K562 (cell line): Measurements from ENCODE around the gene FBLN2. TPM values are rescaled to one million over a fixed set of nuclear protein-coding genes. Genes with fewer than 3 reads are reported as not detected.
A peak's percentile ranks its signal among the peaks of the same experiment; 100 is the strongest.

Experiments
- ARID2 ChIP-seq: fragments of 450-650 bp; IDR thresholded peaks from 2 replicates; pipeline ENCODE4 v1.6.1; 2017; ENCODE audit warnings: antibody characterized with exemption, mild to moderate bottlenecking
- ATF6 ChIP-seq: sonication (generic); formaldehyde crosslinking; IDR thresholded peaks from 2 replicates; pipeline ENCODE4 v1.4.0; 2020; ENCODE audit warnings: mild to moderate bottlenecking, missing genetic modification reagents
- ATF7 ChIP-seq: fragments of 450-650 bp; IDR thresholded peaks from 2 replicates; pipeline ENCODE4 v1.7.1; 2014; ENCODE audit warnings: mild to moderate bottlenecking, moderate library complexity
- BACH1 ChIP-seq: fragments of 200-800 bp; sonication (Bioruptor generic); IDR thresholded peaks from 2 replicates; pipeline ENCODE4 v1.6.1; 2016; ENCODE audit warnings: missing genetic modification characterization, missing compliant biosample characterization
- BCL6 ChIP-seq: fragments of 250-450 bp; sonication (Bioruptor Pico); IDR thresholded peaks from 2 replicates; pipeline ENCODE4 v1.4.0; 2020
- FOSL1 ChIP-seq: fragments of 200-800 bp; sonication (Bioruptor generic); conservative IDR thresholded peaks from 2 replicates; pipeline ENCODE4 v1.6.1; 2016; ENCODE audit warnings: missing genetic modification characterization, missing compliant biosample characterization
- HNRNPH1 ChIP-seq: fragments of 200-400 bp; formaldehyde crosslinking; optimal IDR thresholded peaks from 2 replicates; pipeline ENCODE3; 2017; ENCODE audit warnings: low read depth, mild to moderate bottlenecking, low read length, moderate library complexity
- HOMEZ ChIP-seq: fragments of 250-450 bp; sonication (Bioruptor Pico); IDR thresholded peaks from 2 replicates; pipeline ENCODE4 v1.4.0; 2020; ENCODE audit warnings: mild to moderate bottlenecking, moderate library complexity
- MCM2 ChIP-seq: fragments of 450-650 bp; IDR thresholded peaks from 2 replicates; pipeline ENCODE4 v1.6.1; 2017; ENCODE audit warnings: low read depth, mild to moderate bottlenecking
- MCM7 ChIP-seq, 2 experiments: fragments of 450-650 bp; IDR thresholded peaks; 2 replicates each; pipeline ENCODE4 v1.6.1; 2016 to 2018
- NFYB ChIP-seq: IDR thresholded peaks from 2 replicates; pipeline ENCODE4 v1.6.1; 2011; ENCODE audit warnings: mild to moderate bottlenecking, moderate library complexity; ENCODE audit not compliant: insufficient read length; ENCODE audit errors: extremely low read depth
- NONO ChIP-seq, 2 experiments: fragments of 200-400 bp in 1 of 2; fragments of 450-650 bp in 1 of 2; formaldehyde crosslinking in 1 of 2; IDR thresholded peaks; 2 replicates each; pipeline ENCODE4 v1.6.1; 2017; ENCODE audit warnings: low read depth in 2 of 2, mild to moderate bottlenecking in 2 of 2, moderate library complexity in 2 of 2, low read length in 1 of 2
- RBM25 ChIP-seq: fragments of 200-400 bp; formaldehyde crosslinking; IDR thresholded peaks from 2 replicates; pipeline ENCODE4 v1.6.1; 2018; ENCODE audit warnings: low read length, low read depth, moderate library complexity; ENCODE audit not compliant: severe bottlenecking
- RFX7 ChIP-seq: fragments of 250-450 bp; sonication (Bioruptor Pico); IDR thresholded peaks from 2 replicates; pipeline ENCODE4 v1.5.1; 2021; ENCODE audit warnings: mild to moderate bottlenecking
- SMAD1 ChIP-seq: fragments of 150-350 bp; IDR thresholded peaks from 2 replicates; pipeline ENCODE4 v1.6.1; 2014; ENCODE audit warnings: low read length, low read depth; ENCODE audit not compliant: partially characterized antibody
- SMARCA5 ChIP-seq: fragments of 450-650 bp; IDR thresholded peaks from 2 replicates; pipeline ENCODE4 v1.6.1; 2016
- SOX6 ChIP-seq: fragments of 450-650 bp; IDR thresholded peaks from 2 replicates; pipeline ENCODE4 v1.6.1; 2014; ENCODE audit warnings: mild to moderate bottlenecking
- STAG1 ChIP-seq: sonication (generic); formaldehyde crosslinking; IDR thresholded peaks from 2 replicates; pipeline ENCODE4 v1.5.0; 2020; ENCODE audit warnings: missing genetic modification reagents, borderline replicate concordance
- STAT5B ChIP-seq: fragments of 250-450 bp; sonication (Bioruptor Pico); IDR thresholded peaks from 2 replicates; pipeline ENCODE4 v1.8.0; 2021; ENCODE audit warnings: mild to moderate bottlenecking, inconsistent platforms
- TARDBP ChIP-seq: fragments of 450-650 bp; IDR thresholded peaks from 2 replicates; pipeline ENCODE4 v1.6.1; 2016
- TRIM24 ChIP-seq, 2 experiments: fragments of 450-650 bp; IDR thresholded peaks; 2 replicates each; pipeline ENCODE4 v1.6.1; 2016
- ZBTB33 ChIP-seq: sonication (generic); formaldehyde crosslinking; IDR thresholded peaks from 2 replicates; pipeline ENCODE4 v1.8.1; 2023; ENCODE audit warnings: mild to moderate bottlenecking, missing genetic modification reagents
- ZNF175 ChIP-seq: fragments of 200-800 bp; sonication (Bioruptor generic); IDR thresholded peaks from 2 replicates; pipeline ENCODE4 v1.6.1; 2016; ENCODE audit warnings: low read depth, mild to moderate bottlenecking, missing genetic modification characterization, missing compliant biosample characterization
- ZNF316 ChIP-seq: fragments of 450-650 bp; IDR thresholded peaks from 2 replicates; pipeline ENCODE4 v1.6.1; 2016
- ZNF644 ChIP-seq: fragments of 200-800 bp; sonication (Bioruptor generic); IDR thresholded peaks from 2 replicates; pipeline ENCODE4 v1.6.1; 2016; ENCODE audit warnings: low read depth, missing genetic modification characterization, missing compliant biosample characterization
- polyA plus RNA-seq, 8 experiments: library from polyadenylated mRNA; depleted of rRNA in 4 of 8; stranded (reverse) in 5 of 8; unstranded in 3 of 8; fragments of >200 nt; fragmentation: Nextera tagmentation in 2 of 8; fragmentation: Illumina TruSeq in 1 of 8; extraction: Ambion mirVana in 2 of 8; extraction: Trizol in 1 of 8; gene quantifications; 2 replicates each; pipeline versions ENCODE4 v1.2.1 to v1.2.3, GENCODE V29; 2011 to 2014; ENCODE audit warnings: inconsistent platforms in 1 of 8, missing spikeins in 1 of 8
- total RNA-seq, 7 experiments: library from RNA; depleted of rRNA in 6 of 7; stranded (reverse); fragments of >200 nt in 6 of 7; fragmentation: Illumina TruSeq in 2 of 7; extraction: Trizol in 2 of 7; gene quantifications; 2 replicates each; pipeline versions ENCODE4 v1.2.1 to v1.2.3, GENCODE V29; 2011 to 2021; ENCODE audit warnings: low replicate concordance in 1 of 7

The FBLN2 gene
- total and polyA plus RNA-seq, 9 of the 15 experiments (the other 6 are each of a cell fraction or from before 2014, with no cell fraction given), result 0.03 to 0.10 (median 0.04) TPM; not detected in 6

GRCh38 chr3:13537909-13538296 lies 11.0 kb upstream of the FBLN2 start (continued):
- TF ChIP-seq BACH1 (tag), result no peak
- TF ChIP-seq STAT5B (CRISPR knock-in tag), result no peak
- TF ChIP-seq SMARCA5, result no peak
- TF ChIP-seq HOMEZ (CRISPR knock-in tag), result no peak
- TF ChIP-seq BCL6 (CRISPR knock-in tag), result no peak
- TF ChIP-seq STAG1, result no peak
- no peak for TF ChIP-seq ATF7
- TF ChIP-seq ZBTB33 (CRISPR knock-in tag), result no peak
- TF ChIP-seq TARDBP, result no peak
- no peak for TF ChIP-seq RFX7 (CRISPR knock-in tag)
- no peak for TF ChIP-seq HNRNPH1
- TF ChIP-seq ZNF316, result no peak
- TF ChIP-seq MCM7 (IDR thresholded peaks at IDR 0.05), result no peak
- TF ChIP-seq NONO (IDR thresholded peaks at IDR 0.05; ENCODE audit: low read depth in 2 of 2, low read length in 1 of 2), result no peak
- no peak for TF ChIP-seq RBM25
- TF ChIP-seq NFYB, result peak; percentile 25
- TF ChIP-seq ARID2, result no peak
- TF ChIP-seq TRIM24 (IDR thresholded peaks at IDR 0.05), result no peak
- TF ChIP-seq ZNF175 (CRISPR knock-in tag), result no peak
- TF ChIP-seq ATF6 (CRISPR knock-in tag), result no peak
- TF ChIP-seq FOSL1 (tag), result peak; percentile 90
- TF ChIP-seq SMAD1, result no peak
- TF ChIP-seq ZNF644 (tag), result no peak
- TF ChIP-seq SOX6, result no peak
- no peak for TF ChIP-seq MCM2
